Astrocyte (in vitro differentiated cells and primary cell): ENCODE measurements around the gene ARMH4.

ENCODE experiments used
- EZH2 ChIP-seq: IDR thresholded peaks from 2 replicates; pipeline ENCODE4 v1.6.1; 2012; ENCODE audit warnings: mild to moderate bottlenecking, low read length, inconsistent platforms; ENCODE audit not compliant: insufficient read depth
- TF ChIP-seq, protein P1 (sequence below): IDR thresholded peaks from 2 replicates; pipeline ENCODE4 v1.5.1; 2011; ENCODE audit warnings: low read depth, mild to moderate bottlenecking, inconsistent platforms, low read length, moderate library complexity; ENCODE audit not compliant: insufficient read depth

DNA sequence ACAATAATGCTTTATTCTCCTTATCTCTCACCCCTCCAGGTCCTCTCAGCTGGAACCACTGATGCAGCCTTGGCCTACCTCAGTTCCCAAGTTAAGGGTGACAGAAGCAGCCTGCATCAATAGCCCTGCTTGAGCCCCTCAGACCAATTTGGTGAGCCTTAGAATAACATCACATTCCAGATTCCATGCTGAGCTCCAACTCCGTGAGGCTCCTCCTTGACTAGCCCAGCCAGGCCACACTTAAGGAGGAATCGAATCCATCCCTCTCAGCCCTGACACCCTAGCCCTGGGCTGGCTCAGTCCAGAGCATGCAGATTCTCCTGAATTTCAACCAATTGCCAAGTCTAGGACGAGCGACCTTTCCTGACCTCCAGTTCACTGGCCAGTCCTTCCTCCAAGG lies 91.1 kb downstream of the ARMH4 start:
- TF ChIP-seq, protein P1, sequence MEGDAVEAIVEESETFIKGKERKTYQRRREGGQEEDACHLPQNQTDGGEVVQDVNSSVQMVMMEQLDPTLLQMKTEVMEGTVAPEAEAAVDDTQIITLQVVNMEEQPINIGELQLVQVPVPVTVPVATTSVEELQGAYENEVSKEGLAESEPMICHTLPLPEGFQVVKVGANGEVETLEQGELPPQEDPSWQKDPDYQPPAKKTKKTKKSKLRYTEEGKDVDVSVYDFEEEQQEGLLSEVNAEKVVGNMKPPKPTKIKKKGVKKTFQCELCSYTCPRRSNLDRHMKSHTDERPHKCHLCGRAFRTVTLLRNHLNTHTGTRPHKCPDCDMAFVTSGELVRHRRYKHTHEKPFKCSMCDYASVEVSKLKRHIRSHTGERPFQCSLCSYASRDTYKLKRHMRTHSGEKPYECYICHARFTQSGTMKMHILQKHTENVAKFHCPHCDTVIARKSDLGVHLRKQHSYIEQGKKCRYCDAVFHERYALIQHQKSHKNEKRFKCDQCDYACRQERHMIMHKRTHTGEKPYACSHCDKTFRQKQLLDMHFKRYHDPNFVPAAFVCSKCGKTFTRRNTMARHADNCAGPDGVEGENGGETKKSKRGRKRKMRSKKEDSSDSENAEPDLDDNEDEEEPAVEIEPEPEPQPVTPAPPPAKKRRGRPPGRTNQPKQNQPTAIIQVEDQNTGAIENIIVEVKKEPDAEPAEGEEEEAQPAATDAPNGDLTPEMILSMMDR = no peak
- no peak for TF ChIP-seq EZH2
